ENCODE measurements around the gene STX10.
"Not testable (repeated sequence)": the region's sequence is repeated elsewhere in the genome, so short reads cannot be mapped to it uniquely, and the experiment has no call there.

Gene STX10

DNA sequence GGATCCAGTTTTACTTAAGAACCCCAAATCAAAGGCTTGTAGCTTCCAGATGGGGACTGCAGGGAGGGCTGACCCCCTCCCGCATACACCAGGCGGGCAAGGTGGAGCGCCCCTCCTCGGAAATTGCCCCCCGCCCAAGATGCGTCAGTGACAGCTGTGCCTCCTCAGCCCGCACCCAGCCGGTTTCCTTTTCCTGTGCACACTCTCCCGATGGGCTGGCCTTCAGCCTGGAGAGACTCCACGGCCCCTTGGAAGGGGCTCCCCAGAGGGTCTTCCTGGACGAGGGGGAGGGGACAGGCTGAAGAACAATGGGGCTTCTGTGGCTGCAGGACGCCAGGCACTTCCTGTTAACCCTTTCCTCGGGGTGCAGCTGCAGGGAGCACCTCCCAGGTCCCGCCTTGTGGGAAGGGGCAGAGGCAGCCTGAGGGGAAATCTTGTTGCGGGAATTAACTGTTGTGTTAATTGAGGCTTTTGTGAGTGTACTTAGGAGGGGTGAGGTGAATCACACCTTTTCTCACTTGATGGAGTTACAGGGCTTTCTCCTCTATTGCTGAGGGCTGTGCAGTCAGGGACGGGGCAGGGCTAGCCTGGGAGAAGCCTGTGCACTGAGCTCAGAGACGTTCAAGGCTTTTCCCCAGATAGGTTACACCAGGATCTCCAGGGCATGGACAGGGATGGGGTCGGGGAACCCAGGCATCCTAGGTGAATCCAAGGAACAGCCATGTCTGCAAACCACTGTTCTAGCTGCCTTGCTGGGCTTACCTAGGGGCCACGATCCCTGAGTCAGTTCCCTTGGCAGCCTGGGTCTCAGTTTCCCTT, 14.4 kb upstream of the STX10 start:
- DNase-seq, result peak; percentile 57

DNA sequence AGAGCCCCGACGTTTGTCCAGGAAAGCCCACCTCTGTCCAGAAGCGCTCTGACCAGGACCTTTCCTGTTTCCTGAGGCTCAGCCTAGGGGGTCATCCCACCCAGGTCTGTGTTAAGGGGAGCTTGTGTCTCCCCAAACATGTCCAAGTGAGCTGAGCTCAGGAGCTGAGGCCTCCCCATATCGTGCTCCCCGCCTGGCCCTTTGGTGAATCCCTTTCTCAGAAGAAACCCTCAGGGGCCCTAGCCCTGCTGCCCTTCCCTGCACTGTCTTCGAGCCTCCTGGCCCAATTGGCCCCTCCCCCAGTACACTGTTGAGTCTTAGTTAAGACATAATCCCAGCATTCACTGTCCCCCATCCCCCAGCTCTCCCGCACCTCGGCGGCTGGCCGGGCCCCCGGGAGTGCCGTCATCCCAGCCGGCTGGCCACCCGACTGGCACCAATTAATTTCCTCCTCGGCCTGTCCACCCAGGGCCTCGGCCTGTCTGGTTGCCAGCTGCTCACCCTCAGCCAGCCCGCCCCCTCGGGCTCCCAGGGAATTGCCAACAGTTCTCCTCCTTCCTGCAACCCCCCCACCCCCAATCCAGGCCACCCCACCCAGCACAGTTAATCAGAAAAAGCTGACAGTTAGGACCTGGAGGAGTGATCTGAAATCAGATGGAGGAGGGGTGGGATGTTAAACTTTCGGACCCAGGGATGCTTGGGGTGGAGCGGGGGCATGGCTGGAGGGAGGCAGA, 13.6 kb upstream of the STX10 start:
- peak; percentile 46 for DNase-seq

DNA sequence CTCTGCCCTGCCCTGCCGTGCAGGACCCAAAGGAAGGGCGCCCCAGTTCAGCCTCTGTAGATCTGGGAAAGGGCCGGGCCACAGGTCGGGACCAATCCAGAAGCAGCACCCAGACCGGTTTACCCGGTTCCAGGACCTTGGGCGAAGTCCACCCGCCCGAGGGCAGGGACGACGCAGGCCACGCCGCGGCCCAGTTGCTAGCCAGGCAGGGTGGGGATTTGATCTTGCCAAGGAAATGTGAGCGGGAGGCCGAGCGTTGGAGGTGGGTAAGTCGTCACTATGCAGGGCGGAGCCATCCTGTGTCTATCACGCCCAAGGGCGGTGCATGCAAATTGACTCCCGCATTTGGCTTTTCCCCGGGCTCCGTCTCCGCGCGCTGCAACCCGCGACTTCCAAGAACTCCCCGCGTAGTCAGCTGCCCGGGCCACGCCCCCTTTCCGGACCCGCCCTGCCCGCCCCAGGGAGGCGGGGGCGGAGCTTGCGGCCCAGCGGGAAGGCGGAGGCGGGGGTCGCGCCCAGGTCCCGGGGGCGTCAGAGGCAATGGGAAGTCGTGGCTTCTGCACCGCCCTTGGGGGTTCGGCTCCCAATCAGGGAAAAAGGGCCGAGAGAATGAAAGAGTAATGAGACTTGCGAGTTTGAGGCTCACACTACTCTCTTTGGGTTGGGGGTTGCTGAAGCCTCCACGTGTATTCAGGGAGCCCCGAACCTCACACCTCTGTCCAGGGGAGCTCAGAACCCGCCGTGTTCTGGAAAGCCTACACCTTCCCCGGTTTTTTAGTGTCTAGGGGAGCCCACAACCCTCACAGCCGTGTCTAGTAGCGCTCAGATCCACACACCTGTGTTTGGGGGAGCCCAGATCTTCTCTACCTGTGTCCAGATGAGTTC, 12.8 kb upstream of the STX10 start:
- DNase-seq, result peak; percentile 90

DNA sequence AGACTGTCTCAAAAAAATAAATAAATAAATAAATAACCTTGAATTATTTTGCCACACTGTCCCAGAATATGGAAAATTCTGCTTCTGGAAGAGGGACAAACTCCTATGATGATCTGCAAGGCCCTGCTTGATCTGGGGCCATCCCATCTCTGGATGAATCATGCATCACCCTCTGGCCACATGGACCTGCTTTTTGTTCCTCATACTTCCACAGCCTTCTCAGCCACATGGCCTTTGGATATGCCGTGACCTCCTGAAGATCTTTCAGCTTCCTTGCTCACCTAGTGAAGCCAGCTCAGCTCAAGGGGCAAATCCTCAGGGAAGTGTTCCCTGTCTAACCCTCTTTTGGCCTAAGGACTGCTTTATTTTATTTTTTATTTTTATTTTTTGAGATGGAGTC, 10.4 kb upstream of the STX10 start:
- no peak for DNase-seq

DNA sequence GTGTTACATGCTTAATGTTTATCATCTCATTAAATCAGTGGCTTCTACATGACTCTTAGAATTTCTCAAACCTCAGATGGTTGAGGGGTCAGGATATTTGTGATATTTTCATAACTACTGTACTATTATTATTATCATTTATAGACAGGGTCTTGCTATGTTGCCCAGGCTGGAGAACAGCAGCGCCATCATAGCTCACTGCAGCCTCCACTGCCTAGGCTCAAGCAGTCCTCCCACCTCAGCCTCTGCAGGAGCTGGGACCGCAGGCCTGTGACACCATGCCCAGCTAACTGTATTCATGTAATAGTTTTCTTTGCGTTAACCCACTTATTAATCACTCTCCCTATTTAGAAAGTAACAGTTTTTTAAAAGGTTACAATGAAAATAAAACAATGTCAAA, 9.5 kb upstream of the STX10 start:
- DNase-seq, result no peak

DNA sequence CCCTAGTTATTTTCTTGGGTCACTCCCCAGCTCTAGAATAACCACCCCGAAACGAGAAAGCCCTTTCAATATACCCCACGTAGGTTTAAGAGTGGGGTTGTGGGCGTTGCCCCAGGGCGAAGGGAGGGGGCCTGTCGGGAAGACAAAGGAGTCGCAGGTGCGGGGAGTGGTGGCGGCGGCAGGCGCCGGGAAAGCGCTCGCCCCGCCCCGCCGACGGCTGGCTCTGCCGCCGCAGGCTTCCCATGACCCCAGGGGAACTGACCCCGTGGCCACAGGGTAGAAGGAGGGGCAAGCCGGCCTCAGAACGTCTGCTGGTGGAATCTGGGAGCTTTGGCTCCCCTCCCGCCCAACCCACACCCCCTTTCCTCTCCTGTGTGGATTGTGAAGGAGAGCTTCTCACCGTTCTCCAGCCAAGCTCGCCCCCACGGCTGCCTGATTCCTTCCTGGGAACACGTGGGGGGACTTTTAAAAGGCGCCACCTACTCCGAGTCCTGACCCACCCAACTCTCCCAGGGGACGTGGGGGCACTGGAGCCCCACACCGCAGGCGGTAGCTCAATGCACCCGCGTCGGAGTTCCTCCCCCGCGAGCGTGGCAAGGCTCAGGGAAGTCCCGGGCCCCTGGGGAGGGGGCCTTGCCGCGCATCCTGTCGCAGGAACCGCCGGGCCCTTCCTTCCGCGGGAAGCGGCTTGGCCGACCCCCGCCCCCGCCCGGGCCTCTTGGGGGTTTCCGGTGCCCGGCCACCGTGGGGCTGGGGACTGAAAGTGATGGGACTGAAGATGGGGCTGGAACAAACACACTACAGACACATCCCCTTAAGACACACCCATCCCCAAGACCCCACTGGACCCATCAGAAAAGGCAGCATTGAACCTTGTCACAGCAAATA, 5.5 kb upstream of the STX10 start:
- DNase-seq, result peak; percentile 90

DNA sequence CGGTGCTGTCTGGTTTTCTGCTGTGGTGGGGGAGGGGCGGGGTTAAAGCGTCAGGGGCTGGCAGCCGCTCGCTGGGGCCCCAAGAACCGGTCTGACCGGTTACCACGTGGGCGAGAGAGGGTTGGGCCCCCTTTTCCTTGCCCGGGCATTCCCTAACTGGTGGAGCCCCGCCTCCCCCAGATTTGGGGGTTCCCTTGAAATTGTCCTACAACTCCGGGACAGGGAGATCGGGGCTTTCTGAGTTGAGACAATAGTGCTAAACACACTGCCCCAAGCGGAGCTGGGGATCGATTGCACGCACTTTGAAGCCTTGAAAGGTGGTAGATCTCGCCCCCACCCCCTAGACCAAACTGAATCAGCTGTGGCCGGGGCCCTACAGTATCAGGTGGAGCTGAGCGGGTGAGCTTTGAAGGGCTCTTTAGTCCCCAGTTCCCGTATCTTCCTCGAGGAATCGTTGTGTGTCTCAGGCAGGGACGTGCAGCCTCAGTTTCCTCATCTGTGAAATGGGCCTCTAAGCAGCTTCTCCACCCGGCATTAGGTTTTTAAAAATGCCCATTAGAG, 4.8 kb upstream of the STX10 start:
- peak; percentile 89 for DNase-seq

DNA sequence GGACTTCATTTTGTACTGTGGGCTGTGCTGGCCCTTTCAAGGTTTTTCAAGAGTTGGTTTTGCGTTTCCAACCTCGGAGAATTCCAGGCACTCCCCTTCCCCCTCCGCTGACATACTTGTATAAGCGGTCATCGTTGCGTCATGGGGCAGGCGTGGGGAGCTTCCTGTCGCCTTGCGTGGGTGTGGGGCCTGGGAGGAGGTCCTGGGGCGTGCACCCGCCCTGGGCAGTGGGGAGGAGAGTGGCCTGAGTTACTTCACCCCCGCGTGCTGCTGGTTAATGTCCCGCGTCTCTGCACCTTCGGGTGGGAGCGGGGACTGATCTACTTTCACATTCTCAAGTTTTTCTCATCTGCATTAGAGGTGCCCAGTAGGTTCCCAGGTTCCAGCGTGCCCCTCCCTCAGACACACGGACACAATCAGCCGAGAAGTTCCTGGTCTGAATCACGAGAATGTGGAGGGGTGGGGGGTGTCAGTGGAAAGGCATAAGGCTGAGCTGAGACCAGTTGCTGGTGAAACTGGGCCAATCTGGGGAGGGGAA, 4.1 kb upstream of the STX10 start:
- peak; percentile 60 for DNase-seq

DNA sequence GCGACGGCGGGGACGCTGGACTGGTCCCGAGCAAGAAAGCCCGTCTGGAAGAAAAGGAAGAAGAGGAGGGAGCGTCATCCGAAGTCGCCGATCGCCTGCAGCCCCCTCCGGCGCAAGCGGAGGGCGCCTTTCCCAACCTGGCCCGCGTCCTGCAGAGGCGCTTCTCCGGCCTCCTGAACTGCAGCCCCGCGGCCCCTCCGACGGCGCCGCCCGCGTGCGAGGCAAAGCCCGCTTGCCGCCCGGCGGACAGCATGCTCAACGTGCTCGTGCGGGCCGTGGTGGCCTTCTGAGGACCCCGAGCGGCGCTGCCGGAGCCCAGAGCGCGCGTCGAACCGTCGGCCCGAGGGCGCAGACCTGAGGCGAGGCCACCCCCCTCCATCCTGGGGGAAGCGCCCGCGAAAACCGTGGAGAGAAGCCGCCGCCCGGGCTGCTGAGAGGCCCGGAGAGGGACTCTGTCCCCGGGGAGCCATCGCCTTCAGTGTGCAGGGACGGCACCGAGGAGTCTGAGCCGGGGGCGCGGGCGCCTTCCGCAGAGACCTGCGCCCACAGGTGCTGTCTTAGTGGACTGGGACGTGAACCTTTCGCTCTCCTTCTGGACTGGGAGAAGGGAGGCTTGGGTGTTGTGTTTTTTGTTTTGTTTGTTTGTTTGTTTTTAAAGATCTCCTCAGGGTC, 3.5 kb upstream of the STX10 start:
- DNase-seq, result no peak

DNA sequence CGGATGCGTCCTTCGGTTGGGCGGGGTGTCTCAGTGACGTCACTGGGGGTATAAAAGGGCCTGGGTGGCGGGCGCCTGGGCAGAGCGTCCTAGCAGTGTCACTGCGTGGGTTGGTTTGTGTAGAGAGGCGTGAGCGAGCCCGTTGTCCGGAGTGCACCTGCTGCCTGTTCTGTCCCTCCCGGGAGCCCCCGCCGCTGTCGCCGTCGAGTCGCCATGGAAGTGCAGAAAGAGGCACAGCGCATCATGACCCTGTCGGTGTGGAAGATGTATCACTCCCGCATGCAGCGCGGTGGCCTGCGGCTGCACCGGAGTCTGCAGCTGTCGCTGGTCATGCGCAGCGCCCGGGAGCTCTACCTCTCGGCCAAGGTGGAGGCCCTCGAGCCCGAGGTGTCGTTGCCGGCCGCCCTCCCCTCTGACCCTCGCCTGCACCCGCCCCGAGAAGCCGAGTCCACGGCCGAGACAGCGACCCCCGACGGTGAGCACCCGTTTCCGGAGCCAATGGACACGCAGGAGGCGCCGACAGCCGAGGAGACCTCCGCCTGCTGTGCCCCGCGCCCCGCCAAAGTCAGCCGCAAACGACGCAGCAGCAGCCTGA, 2.9 kb upstream of the STX10 start:
- peak; percentile 99 for DNase-seq

DNA sequence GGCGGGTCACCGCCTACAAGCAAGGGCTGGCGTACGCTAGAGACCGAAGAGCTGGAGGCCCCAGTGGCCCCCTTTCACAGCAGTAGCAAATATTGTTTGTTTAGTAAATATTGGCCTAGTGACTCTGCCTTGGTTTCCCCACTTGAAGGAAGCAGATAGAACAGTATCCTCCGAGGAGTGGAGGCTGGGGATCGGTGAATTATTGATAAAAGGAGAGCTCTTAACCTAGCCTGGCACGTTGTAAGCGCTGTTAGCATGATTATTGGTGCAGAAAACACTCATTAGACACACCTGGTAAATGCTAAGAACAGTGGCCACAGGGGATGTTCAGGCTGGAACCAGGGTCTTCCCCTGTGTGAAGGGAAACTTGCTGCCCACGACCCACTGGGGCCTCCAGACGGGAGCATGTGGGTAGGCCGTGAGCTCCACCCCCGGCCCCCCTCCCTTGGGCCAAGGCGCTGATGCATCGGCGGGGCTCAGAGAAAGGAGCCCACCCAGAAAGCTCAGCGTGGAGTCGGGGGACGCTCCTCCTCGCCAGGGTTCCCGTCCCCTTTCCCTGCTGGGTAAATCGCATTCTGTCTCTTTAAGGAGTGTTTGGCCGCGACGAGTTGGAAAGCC, 2.3 kb upstream of the STX10 start:
- DNase-seq, result no peak

DNA sequence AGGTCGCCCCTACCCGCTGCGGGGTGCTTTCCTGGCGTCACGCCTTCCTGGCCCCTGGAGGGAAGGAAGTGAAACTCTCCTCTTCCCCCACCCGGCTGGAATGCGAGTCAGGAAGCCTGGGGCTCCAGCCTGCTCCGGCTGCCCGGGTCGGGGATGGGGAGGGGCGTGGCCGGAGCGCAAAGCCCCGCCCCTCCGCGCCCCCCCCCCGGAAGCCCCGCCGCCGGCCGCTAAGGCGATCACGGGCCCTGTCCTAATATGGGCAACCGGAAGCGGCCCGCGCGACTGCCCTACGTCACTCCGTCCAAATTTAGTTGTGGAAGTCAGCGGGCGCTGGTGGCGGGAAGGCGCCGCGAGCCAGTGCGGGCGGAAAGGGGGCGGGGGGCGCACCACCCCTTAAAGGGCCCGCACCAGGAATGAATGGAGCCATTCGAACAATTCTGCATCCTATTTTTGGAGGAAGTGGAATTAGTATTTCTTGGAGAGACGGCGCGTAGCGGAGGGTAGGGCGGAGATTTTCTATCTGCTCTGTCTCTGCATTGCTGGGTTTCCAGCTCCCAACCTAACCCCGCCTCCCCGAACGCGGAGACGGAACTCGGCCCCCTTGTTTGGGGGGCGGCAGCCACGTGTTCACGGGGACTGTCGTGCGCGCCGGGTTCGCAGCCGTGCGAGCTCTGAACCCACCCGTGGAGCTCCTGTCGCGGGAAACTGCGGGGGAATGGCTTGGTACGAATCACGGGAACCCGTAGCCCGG, 1.6 kb upstream of the STX10 start:
- DNase-seq, result peak; percentile 97

DNA sequence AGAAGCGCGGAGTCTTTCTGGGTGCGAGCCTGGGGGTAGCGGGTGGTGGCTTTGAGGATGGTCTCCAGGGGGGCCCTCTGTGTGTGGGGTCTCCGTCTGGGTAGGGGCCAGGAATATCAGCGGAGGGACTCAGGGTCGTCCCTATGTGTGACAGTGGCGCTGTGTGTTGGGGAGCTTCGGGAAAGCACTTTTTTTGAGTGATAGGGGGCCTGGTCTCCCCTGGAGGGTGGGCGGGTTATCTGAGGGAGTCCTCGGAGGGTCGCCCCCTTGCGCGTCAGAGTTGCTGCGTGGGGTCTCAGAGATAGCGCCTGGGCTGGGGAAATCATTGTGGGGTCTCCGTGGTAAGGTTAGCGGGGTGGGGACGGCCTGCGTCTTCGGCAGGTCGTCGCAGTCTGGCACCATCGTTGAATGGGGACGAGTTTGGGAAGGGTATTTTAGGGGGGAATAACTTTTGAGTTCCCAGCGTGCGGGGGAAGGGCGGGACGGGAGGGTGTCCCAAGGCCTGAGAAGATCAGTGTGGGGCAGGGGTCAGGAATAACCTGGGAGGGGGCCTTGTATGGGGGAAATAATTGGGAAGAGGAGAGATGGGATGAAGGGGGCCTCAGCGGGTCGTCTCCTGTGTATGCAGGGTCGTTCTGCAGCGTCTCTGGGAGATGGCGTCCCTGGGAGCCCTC, 893 bp upstream of the STX10 start:
- DNase-seq, result peak; percentile 41

DNA sequence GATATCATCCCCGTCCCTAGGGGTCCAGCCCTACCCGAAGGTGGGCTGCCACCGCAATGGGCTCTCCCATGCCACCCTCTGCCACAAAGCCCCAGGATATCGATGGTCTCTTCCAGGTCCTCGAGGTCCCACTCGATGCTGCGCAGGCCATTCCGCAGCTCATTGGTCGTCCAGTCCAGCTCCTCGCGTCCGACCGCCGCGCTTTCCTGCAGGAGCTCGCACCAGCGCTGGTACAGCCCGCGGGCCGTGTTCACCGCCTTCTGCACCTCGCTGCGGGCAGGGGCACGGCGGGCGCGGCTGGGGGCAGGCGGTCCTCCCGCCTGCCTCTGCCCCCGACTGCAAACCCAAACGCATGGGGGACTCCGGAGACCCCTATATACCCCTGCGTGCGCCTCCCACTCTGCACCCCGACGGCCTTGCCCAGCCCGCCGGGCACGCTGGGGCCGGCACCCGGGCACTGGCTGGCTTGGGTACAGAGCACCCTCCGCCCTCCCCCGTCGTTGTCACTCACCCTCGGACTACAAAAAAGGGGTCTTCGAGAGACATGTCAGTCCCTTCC, 468 bp downstream of the STX10 start:
- DNase-seq, result no peak

DNA sequence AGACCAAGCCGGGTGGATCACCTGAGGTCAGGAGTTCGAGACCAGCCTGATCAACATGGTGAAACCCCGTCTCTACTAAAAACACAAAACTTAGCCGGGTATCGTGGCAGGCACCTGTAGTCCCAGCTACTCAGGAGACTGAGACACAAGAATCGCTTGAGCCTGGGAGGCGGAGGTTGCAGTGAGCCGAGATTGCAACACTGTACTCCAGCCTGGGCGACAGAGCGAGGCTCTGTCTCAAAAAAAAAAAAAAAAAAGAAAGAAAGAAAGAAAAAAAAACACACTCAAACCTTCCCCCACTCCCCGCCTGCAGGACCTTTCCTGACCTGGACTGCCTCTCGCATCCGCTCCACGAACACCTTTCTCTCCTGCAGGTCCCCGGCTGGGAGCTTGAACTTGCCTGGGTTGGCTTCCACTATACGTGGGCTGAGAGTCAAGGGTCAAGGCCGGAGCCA, 975 bp downstream of the STX10 start:
- DNase-seq, result not testable (repeated sequence)

DNA sequence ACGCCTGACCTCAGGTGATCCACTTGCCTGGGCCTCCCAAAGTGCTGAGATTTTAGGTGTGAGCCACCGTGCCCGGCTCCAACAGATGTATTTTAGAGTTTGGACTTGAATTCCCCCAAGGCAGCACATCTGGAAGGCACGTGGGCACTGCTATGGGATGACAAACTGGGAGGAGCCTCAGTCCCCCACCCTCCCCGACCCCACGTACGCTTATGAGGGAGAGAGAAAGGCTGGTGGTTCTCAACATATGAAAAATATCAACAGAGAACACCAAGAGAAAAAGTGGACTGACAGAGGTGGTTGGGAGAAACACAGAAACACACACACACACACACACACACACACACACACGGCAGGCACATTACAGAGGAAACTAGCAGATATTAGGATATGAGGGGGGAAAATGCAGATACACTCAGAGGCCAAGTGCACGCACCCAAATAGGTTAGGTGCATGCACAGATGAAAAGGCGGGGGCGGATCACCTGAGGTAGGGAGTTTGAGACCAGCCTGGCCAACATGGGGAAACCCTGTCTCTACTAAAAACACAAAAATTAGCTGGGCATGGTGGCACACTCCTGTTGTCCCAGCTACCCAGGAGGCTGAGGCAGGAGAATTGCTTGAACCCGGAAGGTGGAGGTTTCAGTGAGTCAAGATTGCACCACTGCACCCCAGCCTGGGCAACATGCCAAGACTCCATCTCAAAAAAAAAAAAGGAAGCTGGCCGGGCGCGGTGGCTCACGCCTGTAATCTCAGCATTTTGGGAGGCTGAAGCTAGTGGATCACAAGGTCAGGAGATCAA, 3.2 kb downstream of the STX10 start:
- DNase-seq, result no peak

DNA sequence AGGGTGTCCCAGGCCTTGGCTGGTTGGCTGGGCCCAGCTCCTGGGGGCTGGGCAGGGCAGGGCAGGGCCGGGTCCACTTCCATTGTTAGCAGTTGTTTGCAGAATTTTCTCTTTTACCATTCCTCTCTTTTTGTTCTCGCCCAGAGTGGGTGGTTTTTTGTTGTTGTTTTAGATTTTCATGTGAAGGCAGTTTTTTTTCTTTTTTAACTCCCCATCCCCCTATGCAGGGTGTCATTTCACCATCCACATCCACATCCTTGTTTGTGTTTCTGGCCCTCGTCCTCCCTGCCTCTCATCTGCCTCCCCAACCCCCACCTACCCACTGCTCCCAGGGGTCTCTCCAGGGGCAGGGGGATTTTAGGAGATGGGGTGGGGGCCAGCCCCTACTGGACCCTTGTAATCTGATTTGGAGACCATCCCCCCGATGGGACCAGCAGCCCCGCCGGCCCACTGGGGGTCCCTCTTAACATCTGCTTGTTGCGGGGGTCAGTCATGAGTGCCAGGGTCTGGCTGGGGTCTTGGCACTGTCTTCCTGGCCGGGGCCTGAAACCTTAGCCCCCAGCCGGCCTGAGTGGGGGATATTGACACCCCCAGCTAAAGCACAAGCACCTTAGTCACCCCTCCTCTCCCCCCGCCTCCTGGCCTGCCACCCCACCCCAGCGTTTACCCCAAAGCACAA, 10.4 kb downstream of the STX10 start:
- no peak for DNase-seq
